Liver (tissue), 3 donors: ENCODE measurements around the gene SNX10.

ENCODE experiments used
- EGR1 ChIP-seq, 2 donors: IDR thresholded peaks; 2 replicates each; pipeline ENCODE4 v1.6.1; 2016 to 2018; ENCODE audit warnings: antibody characterized with exemption in 2 of 2, low read depth in 2 of 2
- GABPA ChIP-seq, 2 donors: IDR thresholded peaks in 1 of 2; conservative IDR thresholded peaks in 1 of 2; 2 replicates each; pipeline ENCODE4 v1.6.1; 2016; ENCODE audit warnings: antibody characterized with exemption in 2 of 2, mild to moderate bottlenecking in 1 of 2, moderate library complexity in 1 of 2
- HNF4G ChIP-seq: IDR thresholded peaks from 2 replicates; pipeline ENCODE4 v1.6.1; 2016; ENCODE audit warnings: antibody characterized with exemption
- JUND ChIP-seq, 2 donors: IDR thresholded peaks; 2 replicates each; pipeline ENCODE4 v1.6.1; 2016; ENCODE audit warnings: antibody characterized with exemption in 2 of 2
- RAD21 ChIP-seq, 2 donors: IDR thresholded peaks; 2 replicates each; pipeline ENCODE4 v1.6.1; 2016; ENCODE audit warnings: antibody characterized with exemption in 2 of 2, mild to moderate bottlenecking in 2 of 2
- RXRA ChIP-seq, 2 donors: IDR thresholded peaks; 2 replicates each; pipeline ENCODE4 v1.6.1; 2017 to 2018; ENCODE audit warnings: antibody characterized with exemption in 2 of 2, mild to moderate bottlenecking in 1 of 2
- TAF1 ChIP-seq: conservative IDR thresholded peaks from 2 replicates; pipeline ENCODE4 v1.6.1; 2016; ENCODE audit warnings: antibody characterized with exemption, mild to moderate bottlenecking
- YY1 ChIP-seq: IDR thresholded peaks from 2 replicates; pipeline ENCODE4 v1.6.1; 2016; ENCODE audit warnings: antibody characterized with exemption, mild to moderate bottlenecking
- TF ChIP-seq, protein P1 (sequence below): IDR thresholded peaks from 2 replicates; pipeline ENCODE4 v1.6.1; 2016; ENCODE audit warnings: antibody characterized with exemption, mild to moderate bottlenecking
- TF ChIP-seq, protein P2 (sequence below): IDR thresholded peaks from 2 replicates; pipeline ENCODE4 v1.6.1; 2016; ENCODE audit warnings: antibody characterized with exemption
- TF ChIP-seq, protein P3 (sequence below): fragments of 150-350 bp; IDR thresholded peaks from 2 replicates; pipeline ENCODE4 v1.5.1; 2017; ENCODE audit warnings: improper control_type of control experiment, low read depth, low read length; ENCODE audit not compliant: missing input control
- TF ChIP-seq, protein P4 (sequence below): IDR thresholded peaks from 2 replicates; pipeline ENCODE4 v1.6.1; 2016; ENCODE audit warnings: antibody characterized with exemption
- TF ChIP-seq, protein P5 (sequence below): IDR thresholded peaks from 2 replicates; pipeline ENCODE4 v1.6.1; 2016; ENCODE audit warnings: antibody characterized with exemption
- donor health status: healthy.
- donor health status: healthy.

DNA sequence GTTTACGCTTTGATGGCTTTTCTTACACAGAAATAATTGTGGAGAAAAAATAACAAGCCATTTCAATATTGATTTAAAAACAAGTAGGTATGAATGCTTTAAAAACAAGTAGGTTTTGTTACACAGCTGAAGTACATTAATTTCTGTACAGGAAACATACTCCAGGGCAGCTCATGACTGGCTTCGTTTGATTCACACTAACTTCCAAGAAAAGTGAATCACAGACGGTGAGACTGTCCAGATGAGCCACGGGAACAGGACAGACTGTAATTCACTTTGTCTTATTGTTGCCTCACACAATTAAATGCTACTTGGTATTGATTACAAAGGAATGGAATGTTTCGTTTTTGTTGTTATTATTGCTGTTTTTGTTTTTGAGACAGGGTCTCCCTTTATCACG, 26.6 kb upstream of the SNX10 start:
- TF ChIP-seq, protein P1, sequence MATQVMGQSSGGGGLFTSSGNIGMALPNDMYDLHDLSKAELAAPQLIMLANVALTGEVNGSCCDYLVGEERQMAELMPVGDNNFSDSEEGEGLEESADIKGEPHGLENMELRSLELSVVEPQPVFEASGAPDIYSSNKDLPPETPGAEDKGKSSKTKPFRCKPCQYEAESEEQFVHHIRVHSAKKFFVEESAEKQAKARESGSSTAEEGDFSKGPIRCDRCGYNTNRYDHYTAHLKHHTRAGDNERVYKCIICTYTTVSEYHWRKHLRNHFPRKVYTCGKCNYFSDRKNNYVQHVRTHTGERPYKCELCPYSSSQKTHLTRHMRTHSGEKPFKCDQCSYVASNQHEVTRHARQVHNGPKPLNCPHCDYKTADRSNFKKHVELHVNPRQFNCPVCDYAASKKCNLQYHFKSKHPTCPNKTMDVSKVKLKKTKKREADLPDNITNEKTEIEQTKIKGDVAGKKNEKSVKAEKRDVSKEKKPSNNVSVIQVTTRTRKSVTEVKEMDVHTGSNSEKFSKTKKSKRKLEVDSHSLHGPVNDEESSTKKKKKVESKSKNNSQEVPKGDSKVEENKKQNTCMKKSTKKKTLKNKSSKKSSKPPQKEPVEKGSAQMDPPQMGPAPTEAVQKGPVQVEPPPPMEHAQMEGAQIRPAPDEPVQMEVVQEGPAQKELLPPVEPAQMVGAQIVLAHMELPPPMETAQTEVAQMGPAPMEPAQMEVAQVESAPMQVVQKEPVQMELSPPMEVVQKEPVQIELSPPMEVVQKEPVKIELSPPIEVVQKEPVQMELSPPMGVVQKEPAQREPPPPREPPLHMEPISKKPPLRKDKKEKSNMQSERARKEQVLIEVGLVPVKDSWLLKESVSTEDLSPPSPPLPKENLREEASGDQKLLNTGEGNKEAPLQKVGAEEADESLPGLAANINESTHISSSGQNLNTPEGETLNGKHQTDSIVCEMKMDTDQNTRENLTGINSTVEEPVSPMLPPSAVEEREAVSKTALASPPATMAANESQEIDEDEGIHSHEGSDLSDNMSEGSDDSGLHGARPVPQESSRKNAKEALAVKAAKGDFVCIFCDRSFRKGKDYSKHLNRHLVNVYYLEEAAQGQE = no peak
- TF ChIP-seq JUND (IDR thresholded peaks at IDR 0.05) (no peak), GABPA (IDR thresholded peaks at IDR 0.05 in 1 of 2, conservative IDR thresholded peaks at IDR 0.05 in 1 of 2) (no peak), RAD21 (IDR thresholded peaks at IDR 0.05) (no peak), HNF4G (no peak), TAF1 (no peak), RXRA (IDR thresholded peaks at IDR 0.05) (no peak), EGR1 (IDR thresholded peaks at IDR 0.05; ENCODE audit: low read depth in 2 of 2) (no peak), YY1 (no peak)
- TF ChIP-seq, protein P2, sequence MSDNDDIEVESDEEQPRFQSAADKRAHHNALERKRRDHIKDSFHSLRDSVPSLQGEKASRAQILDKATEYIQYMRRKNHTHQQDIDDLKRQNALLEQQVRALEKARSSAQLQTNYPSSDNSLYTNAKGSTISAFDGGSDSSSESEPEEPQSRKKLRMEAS = no peak
- TF ChIP-seq, protein P3, sequence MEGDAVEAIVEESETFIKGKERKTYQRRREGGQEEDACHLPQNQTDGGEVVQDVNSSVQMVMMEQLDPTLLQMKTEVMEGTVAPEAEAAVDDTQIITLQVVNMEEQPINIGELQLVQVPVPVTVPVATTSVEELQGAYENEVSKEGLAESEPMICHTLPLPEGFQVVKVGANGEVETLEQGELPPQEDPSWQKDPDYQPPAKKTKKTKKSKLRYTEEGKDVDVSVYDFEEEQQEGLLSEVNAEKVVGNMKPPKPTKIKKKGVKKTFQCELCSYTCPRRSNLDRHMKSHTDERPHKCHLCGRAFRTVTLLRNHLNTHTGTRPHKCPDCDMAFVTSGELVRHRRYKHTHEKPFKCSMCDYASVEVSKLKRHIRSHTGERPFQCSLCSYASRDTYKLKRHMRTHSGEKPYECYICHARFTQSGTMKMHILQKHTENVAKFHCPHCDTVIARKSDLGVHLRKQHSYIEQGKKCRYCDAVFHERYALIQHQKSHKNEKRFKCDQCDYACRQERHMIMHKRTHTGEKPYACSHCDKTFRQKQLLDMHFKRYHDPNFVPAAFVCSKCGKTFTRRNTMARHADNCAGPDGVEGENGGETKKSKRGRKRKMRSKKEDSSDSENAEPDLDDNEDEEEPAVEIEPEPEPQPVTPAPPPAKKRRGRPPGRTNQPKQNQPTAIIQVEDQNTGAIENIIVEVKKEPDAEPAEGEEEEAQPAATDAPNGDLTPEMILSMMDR = no peak
- TF ChIP-seq, protein P4, sequence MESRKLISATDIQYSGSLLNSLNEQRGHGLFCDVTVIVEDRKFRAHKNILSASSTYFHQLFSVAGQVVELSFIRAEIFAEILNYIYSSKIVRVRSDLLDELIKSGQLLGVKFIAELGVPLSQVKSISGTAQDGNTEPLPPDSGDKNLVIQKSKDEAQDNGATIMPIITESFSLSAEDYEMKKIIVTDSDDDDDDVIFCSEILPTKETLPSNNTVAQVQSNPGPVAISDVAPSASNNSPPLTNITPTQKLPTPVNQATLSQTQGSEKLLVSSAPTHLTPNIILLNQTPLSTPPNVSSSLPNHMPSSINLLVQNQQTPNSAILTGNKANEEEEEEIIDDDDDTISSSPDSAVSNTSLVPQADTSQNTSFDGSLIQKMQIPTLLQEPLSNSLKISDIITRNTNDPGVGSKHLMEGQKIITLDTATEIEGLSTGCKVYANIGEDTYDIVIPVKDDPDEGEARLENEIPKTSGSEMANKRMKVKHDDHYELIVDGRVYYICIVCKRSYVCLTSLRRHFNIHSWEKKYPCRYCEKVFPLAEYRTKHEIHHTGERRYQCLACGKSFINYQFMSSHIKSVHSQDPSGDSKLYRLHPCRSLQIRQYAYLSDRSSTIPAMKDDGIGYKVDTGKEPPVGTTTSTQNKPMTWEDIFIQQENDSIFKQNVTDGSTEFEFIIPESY = no peak
- TF ChIP-seq, protein P5, sequence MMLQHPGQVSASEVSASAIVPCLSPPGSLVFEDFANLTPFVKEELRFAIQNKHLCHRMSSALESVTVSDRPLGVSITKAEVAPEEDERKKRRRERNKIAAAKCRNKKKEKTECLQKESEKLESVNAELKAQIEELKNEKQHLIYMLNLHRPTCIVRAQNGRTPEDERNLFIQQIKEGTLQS = no peak
